Pancreas (tissue), 10 donors: ENCODE measurements around the gene INPP4B. TPM values are rescaled to one million over a fixed set of nuclear protein-coding genes. Genes with fewer than 3 reads are reported as not detected.
A peak's percentile ranks its signal among the peaks of the same experiment; 100 is the strongest.

ENCODE experiments used
- ATAC-seq, 4 donors: fragments of 200-7000 bp; cut with Tn5 transposase; one replicate each; pipeline versions ENCODE4 v1.8.0 to v1.9.1; 2020; ENCODE audit warnings: mild to moderate bottlenecking in 4 of 4, moderate library complexity in 4 of 4
- DNase-seq, 6 donors: peaks; one replicate each; pipeline ENCODE4 v3.0.0-alpha.2; 2020
- FAIRE-seq: peaks from 2 replicates; lab custom pipeline; 2012; peaks lifted over from hg19 to GRCh38; lab: Jason Lieb, UNC
- H3K27ac ChIP-seq, 4 donors: fragments of 200-600 bp; sonication (generic); 1 replicate in 3 of 4; 2 replicates in 1 of 4; pipeline versions ENCODE4 v1.5.0 to v1.8.0; 2020
- H3K27me3 ChIP-seq, 4 donors: fragments of 200-600 bp; one replicate each; pipeline ENCODE4 v1.8.0; 2021
- H3K36me3 ChIP-seq, 3 donors: fragments of 200-600 bp; sonication (generic) in 1 of 3; one replicate each; pipeline versions ENCODE4 v1.5.0 to v1.8.0; 2020 to 2021
- H3K4me1 ChIP-seq, 3 donors: fragments of 200-600 bp; one replicate each; pipeline ENCODE4 v1.8.0; 2021
- H3K4me3 ChIP-seq, 4 donors: fragments of 200-600 bp; sonication (generic) in 2 of 4; one replicate each; pipeline versions ENCODE4 v1.5.0 to v1.8.0; 2020 to 2021
- H3K9me3 ChIP-seq, 4 donors: fragments of 200-600 bp; one replicate each; pipeline ENCODE4 v1.8.0; 2021
- CTCF ChIP-seq, 4 donors: fragments of 200-600 bp; sonication (generic) in 3 of 4; IDR thresholded peaks; one replicate each; pipeline versions ENCODE4 v1.5.0 to v1.8.0; 2021; ENCODE audit warnings: antibody characterized with exemption in 4 of 4
- WGBS, 2 donors: extraction: QIAGEN DNeasy Blood & Tissue Kit; methylation state at CpG; one replicate each; pipeline ENCODE4 v1.1.7; 2013; 5-methylcytosine and 5-hydroxymethylcytosine counted together
- intact Hi-C, 3 donors: fragments of 100-400 bp; cut with DNase I; formaldehyde crosslinking; loops; one replicate each; pipeline versions ENCODE4 v1.11.1 to v1.14.2; 2022
- polyA plus RNA-seq, 2 donors: library from polyadenylated mRNA; stranded (reverse); fragments of 200-250 nt; gene quantifications; one replicate each; pipeline ENCODE4 v1.2.3, GENCODE V29; 2013
- total RNA-seq, 6 donors: library from RNA; stranded (reverse); fragmentation: NEBNext Ultra II Directional in 4 of 6; extraction: Animal tissue kit (Norgen Biotek cat#: 25700) in 4 of 6; gene quantifications; one replicate each; pipeline versions ENCODE4 v1.2.1 to v1.2.4, GENCODE V29; 2021 to 2023
- donor health status: healthy with polysubstance abuse.
- donor health status: DM: no; HTN: no; CAD: no; lungs with moderate emphysema.
- donor health status: DM: no; HTN: no; CAD: no.
- donor health status: control.
- donor health status: control.
- donor health status: Bipolar disorder and iron deficiency.
- donor health status: DM: yes; HTN: yes; CAD: no.
- donor health status: DM: no; HTN: no; CAD: no.
- donor health status: DM: no; HTN: no; CAD: no.
- donor health status: DM: yes; HTN: yes; CAD: no.

The INPP4B gene
- total and polyA plus RNA-seq, 8 donors, result 1.2 to 12.9 (median 5.5) TPM

- ATAC-seq (no peak), DNase-seq (no peak), FAIRE-seq (no peak)
- WGBS, 2 donors, result 81 to 89% methylated on average over 2 of the region's 2 CpGs
- H3K27ac ChIP-seq, result no peak overlapping the region
- no peak overlapping the region for H3K4me3 ChIP-seq
- no peak for TF ChIP-seq CTCF (IDR thresholded peaks at IDR 0.05)
- H3K4me1 ChIP-seq, result no peaks in the 10 kb centered on the region
- no peaks in the 10 kb centered on the region for H3K36me3 ChIP-seq
- intact Hi-C loops, result loop anchor here in 1 of 3 donors (10.0 kb wide), 1 partner anchor 373 kb away; no protein-coding TSS in a partner anchor
- H3K27me3 ChIP-seq, result no peaks in the 10 kb centered on the region
- H3K9me3 ChIP-seq, result no peaks in the 10 kb centered on the region
Measured at GRCh38 chr4:142728233-142728632, 117.9 kb downstream of the INPP4B start.

GRCh38 chr4:142727149-142727548 is 119.0 kb downstream of the INPP4B start:
- H3K4me3 ChIP-seq, result no peak overlapping the region
- H3K9me3 ChIP-seq, result no peaks in the 10 kb centered on the region
- DNase-seq (no peak), ATAC-seq (no peak), FAIRE-seq (no peak)
- H3K27me3 ChIP-seq, result no peaks in the 10 kb centered on the region
- intact Hi-C loops, result loop anchor here in 1 of 3 donors (10.0 kb wide), 1 partner anchor 372 kb away; no protein-coding TSS in a partner anchor
- H3K4me1 ChIP-seq, result no peaks in the 10 kb centered on the region
- H3K27ac ChIP-seq, result no peak overlapping the region
- TF ChIP-seq CTCF (IDR thresholded peaks at IDR 0.05), result no peak
- H3K36me3 ChIP-seq, result no peaks in the 10 kb centered on the region
- WGBS, 2 donors, result 45 to 58% methylated on average over 3 of the region's 3 CpGs

GRCh38 chr4:142725886-142726285 is 120.2 kb downstream of the INPP4B start:
- no peak overlapping the region for H3K27ac ChIP-seq
- WGBS, 2 donors, result 62 to 79% methylated on average over 2 of the region's 2 CpGs
- no peak for DNase-seq
- TF ChIP-seq CTCF (IDR thresholded peaks at IDR 0.05), result no peak
- ATAC-seq, result no peak
- H3K4me3 ChIP-seq, result no peak overlapping the region
- no peaks in the 10 kb centered on the region for H3K27me3 ChIP-seq
- FAIRE-seq, result no peak
- no peaks in the 10 kb centered on the region for H3K4me1 ChIP-seq
- no peaks in the 10 kb centered on the region for H3K36me3 ChIP-seq
- H3K9me3 ChIP-seq, result no peaks in the 10 kb centered on the region
- intact Hi-C loops, result loop anchor here in 1 of 3 donors (10.0 kb wide), 1 partner anchor 371 kb away; no protein-coding TSS in a partner anchor

GRCh38 chr4:142721187-142721586 is 124.9 kb downstream of the INPP4B start:
- Histone ChIP-seq H3K36me3 (no peaks in the 10 kb centered on the region), H3K27ac (no peak overlapping the region), H3K27me3 (no peaks in the 10 kb centered on the region), H3K9me3 (no peaks in the 10 kb centered on the region), H3K4me3 (no peak overlapping the region), H3K4me1 (no peaks in the 10 kb centered on the region)
- TF ChIP-seq CTCF (IDR thresholded peaks at IDR 0.05), result no peak
- no peak for FAIRE-seq
- 80 to 93% methylated on average over 4 of the region's 4 CpGs for WGBS, 2 donors
- intact Hi-C loops, result loop anchor here in 1 of 3 donors (10.0 kb wide), 1 partner anchor 366 kb away; no protein-coding TSS in a partner anchor
- no peak for ATAC-seq
- DNase-seq, result no peak

- ATAC-seq, result peak in 3 of 4 donors; percentile 57 to 79 (median 72)
- peak in 1 of 4 donors; percentile 28 for TF ChIP-seq CTCF (IDR thresholded peaks at IDR 0.05)
- peak; percentile 43 for FAIRE-seq
- no peak overlapping the region for H3K4me3 ChIP-seq
- no peaks in the 10 kb centered on the region for H3K36me3 ChIP-seq
- H3K9me3 ChIP-seq, result no peaks in the 10 kb centered on the region
- no peak for DNase-seq
- H3K4me1 ChIP-seq, result no peaks in the 10 kb centered on the region
- H3K27me3 ChIP-seq, result no peaks in the 10 kb centered on the region
- intact Hi-C loops, result loop anchor here in 1 of 3 donors (10.0 kb wide), 1 partner anchor 365 kb away; no protein-coding TSS in a partner anchor
- 33 to 45% methylated on average over 5 of the region's 5 CpGs for WGBS, 2 donors
- H3K27ac ChIP-seq, result no peak overlapping the region
Measured at GRCh38 chr4:142719854-142720541, 126.1 kb downstream of the INPP4B start.
